Kidney capillary endothelial cell (primary cell): ENCODE data around the gene PRSS56.

ENCODE experiments used
- DNase-seq: peaks from one replicate; pipeline ENCODE4 v3.0.0-alpha.2; 2018; ENCODE audit warnings: low spot score

PRSS56 gene

GRCh38 chr2:232486558-232487384 is 33.4 kb upstream of the PRSS56 start:
- DNase-seq = no peak

- DNase-seq = no peak
Observed at GRCh38 chr2:232487385-232488096, 32.6 kb upstream of the PRSS56 start, which contains the start of gene ECEL1. ECEL1 (minus strand) TSS chr2:232487834; CDS start chr2:232486653, 1,181 bp downstream.

- no peak for DNase-seq
Observed at GRCh38 chr2:232488097-232488711, 32.0 kb upstream of the PRSS56 start.

- no peak for DNase-seq
Observed at GRCh38 chr2:232488721-232489300, 31.4 kb upstream of the PRSS56 start.

- no peak for DNase-seq
Observed at GRCh38 chr2:232489516-232490220, 30.5 kb upstream of the PRSS56 start.

- DNase-seq = no peak
Observed at GRCh38 chr2:232490221-232491138, 29.7 kb upstream of the PRSS56 start.

GRCh38 chr2:232491139-232491780 is 28.9 kb upstream of the PRSS56 start:
- no peak for DNase-seq

GRCh38 chr2:232492236-232492848 is 27.8 kb upstream of the PRSS56 start:
- DNase-seq = no peak

- DNase-seq = no peak
Observed at GRCh38 chr2:232492963-232493700, 27.1 kb upstream of the PRSS56 start.

GRCh38 chr2:232493701-232494474 is 26.3 kb upstream of the PRSS56 start:
- DNase-seq = no peak

GRCh38 chr2:232494542-232494941 is 25.6 kb upstream of the PRSS56 start:
- DNase-seq = no peak

GRCh38 chr2:232495292-232495691 is 24.9 kb upstream of the PRSS56 start:
- DNase-seq = no peak

- DNase-seq = no peak
Observed at GRCh38 chr2:232496501-232497270, 23.5 kb upstream of the PRSS56 start.

- no peak for DNase-seq
Observed at GRCh38 chr2:232497348-232497747, 22.8 kb upstream of the PRSS56 start.

- no peak for DNase-seq
Observed at GRCh38 chr2:232498452-232498851, 21.7 kb upstream of the PRSS56 start.

- DNase-seq = no peak
Observed at GRCh38 chr2:232501331-232501771, 18.8 kb upstream of the PRSS56 start.

GRCh38 chr2:232501794-232502390 is 18.3 kb upstream of the PRSS56 start:
- DNase-seq = no peak
